ENCODE results near the gene IGSF8.

IGSF8 gene

GRCh38 chr1:160103658-160104408 is 5.4 kb upstream of the IGSF8 start:
- FAIRE-seq, result no peak

- no peak for FAIRE-seq
These were observed 3.5 kb upstream of the IGSF8 start for GRCh38 chr1:160101717-160102522.

- FAIRE-seq, result no peak
These were observed 2.8 kb upstream of the IGSF8 start for GRCh38 chr1:160101037-160101716.

DNA sequence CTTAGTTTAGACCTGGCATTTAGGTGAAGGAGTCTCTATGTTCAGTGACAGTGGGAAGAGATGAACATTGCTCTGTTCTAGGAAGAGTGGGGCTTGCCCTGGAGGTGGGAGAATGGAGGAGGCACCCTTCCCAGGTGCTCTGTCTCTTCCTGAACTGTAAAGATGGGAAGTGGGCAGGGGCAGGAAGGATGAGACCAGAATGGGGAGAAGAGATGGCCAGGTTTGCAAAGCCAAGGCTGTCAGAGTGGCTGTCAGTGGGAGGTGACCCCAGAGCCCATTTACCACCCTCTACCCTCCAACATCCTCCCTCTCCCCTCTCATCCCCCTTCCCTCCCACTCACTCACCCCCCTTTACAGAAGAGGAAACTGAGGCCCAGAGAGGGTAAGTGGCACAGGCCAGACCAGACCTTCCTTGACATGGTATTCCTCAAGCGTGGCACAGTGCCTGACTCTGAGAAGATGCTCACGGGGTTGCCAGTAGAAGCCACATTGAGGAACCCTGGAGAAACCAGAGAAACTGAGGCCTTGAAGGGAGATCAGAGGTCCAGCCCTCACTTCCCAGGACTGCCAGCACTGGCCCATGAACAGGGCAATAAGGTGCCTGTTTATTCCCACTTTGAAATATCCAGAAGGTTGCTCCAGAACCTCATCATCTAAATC is 1.4 kb upstream of the IGSF8 start:
- no peak for FAIRE-seq

- no peak for FAIRE-seq
These were observed 588 bp upstream of the IGSF8 start for GRCh38 chr1:160098852-160099561.

DNA sequence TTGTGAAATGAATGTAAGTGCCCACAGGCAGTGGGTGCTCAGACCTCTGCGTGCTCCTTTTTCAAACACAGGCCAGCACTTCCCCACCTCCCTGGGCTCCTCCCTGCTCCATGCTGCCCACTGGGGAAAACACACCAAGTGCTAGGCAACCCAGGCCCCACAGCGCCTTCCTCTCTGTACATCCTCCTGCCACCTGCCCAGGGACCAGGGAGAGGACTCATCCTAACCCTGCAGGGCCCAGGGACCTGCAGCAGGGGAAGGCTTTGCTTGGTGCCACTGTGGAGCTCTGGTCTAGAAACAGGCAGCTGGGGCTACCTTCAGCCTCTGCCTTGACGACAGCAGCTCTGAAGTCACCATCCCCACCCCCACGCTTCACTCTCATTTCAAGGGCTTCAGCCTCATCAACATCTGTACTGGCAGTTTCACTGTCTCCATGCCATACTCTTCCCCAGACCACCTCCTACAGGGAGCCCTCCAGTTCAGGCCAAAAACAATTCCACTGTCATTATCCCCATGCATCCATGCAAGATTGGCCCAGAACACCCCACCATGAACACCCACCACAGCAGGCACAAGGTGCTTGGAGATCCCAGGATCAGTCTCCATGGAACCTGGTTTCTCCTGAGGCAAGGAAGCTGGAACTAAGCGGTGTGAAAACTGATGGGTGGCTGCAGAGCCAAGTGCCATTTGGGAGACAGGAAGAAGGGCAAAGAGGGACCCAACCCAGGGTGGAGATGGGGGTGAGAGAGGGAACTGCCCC is 1.1 kb downstream of the IGSF8 start:
- FAIRE-seq, result no peak

DNA sequence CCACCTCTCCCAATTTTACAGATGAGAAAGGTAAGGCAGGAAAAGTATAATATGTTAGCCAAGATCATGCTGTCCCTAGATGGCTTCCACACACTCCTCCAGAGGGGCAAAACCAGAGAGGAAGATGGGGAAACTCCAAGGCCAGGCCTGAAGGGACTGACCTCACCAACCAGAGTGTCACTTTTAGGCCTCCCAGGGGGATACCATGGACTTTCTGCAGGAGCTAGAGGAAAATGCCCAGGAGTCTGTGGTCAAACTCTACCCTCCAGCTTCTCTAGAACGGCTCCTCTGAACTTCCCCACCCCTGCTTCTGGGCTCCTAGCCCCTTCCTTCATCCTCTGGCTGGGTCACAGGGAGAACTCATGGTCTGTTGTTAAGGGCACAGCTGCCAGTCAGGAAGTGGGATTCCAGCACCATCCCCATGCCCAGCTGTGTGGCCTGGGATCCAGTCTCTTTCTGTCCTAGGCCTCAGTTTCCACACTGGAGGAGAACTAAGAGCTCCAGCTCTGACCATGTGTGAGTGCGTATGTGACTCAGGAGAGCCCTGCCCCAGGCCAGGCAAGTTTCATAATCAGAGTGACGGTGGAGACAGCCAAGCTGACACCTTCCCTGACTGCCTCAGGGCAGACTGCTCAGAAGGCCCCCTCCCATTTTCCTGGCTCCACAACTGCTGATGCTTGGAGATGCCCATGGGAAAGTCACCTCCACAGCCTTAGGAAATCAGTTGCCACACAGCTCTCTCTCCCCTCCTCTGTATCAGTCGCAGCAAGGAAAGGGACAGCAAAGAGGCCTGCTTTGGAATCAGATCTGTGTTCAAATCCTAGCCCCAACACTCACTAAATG is 1.9 kb downstream of the IGSF8 start:
- FAIRE-seq, result no peak

DNA sequence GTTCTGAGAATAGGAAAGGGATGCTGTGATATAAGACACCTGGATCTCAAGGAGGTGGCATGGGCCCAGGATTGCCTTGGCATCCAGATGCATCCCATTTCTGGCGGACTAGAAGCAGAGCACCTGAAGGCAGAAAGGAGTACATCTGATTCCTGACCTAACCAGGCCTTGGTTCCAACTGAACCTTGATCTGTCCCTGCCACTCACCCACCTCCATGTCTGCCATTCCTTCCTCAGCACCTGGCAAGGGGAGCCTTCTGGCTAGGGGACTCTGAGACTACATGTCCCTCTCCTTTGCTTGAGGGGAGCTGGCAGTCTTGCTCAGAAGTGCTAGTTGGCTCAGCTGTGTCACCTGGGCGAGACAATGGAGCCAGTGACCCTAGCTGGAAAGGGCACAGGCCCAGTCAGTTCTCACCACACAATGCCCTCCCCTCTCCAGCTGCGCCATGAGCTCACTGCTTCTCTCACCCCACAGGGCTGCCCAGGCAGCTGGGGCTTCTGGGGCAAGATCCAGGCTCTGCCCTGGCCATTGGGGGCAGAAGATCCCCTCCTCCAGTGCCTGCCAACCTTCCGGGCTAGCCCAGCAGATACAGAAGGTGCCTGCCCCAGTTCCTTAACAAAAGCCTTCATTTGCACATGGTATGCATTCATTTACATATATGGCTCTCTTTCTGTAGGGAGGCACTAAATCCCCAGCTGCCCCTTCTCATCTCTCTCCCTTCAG is 2.9 kb downstream of the IGSF8 start:
- FAIRE-seq, result no peak

DNA sequence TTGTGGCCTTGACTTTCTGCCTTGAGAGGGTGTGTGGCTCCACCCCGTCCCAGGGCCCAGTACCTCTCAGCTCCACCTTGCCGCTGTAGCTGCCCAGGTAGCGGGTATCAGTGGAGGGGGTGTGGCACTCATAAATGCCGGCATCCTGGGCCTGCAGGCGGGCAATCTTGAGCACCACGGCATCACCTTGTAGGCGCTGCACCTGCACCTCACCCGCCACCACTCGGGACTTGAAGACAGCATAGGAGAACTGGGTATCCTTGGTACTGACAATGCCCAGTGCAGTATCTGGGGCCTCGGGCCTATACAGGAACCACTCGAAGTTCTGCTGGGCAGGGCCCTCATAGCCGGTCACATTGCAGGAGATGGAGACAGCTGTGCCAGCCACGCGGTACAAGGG is 3.6 kb downstream of the IGSF8 start:
- no peak for FAIRE-seq

DNA sequence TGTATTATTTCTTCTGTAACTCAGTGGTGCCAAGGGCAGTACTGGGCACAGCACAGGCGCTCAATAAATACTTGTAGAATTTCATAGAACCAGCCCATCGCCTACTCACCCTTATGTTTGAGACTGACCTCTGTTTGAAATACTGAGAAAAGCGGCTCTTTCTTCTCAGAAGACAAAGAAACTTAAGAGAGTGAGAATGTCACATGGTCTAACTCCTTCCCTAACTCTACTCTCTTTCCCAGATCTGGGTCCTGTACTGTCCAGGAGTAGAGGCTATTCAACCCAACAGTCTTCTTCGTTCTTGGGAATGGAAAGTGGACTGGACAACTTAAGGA is 4.2 kb downstream of the IGSF8 start:
- FAIRE-seq, result no peak

- no peak for FAIRE-seq
These were observed 4.7 kb downstream of the IGSF8 start for GRCh38 chr1:160093624-160094290.

DNA sequence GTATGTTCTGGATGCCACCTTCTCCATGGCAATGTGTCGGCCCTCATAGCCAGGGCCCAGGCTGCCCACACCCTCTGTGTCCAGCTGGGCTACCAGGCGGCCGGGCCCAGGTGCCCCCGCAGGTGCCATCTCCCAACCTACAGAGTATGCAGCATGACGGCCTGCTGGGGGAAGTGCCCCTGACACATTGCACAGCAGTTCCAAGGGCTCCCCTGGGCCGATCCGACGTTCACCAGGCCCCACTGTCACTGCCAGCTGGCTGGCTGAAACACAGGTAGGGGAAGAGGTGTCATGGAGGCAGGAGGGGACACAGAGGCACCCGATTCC is 5.4 kb downstream of the IGSF8 start:
- no peak for FAIRE-seq

DNA sequence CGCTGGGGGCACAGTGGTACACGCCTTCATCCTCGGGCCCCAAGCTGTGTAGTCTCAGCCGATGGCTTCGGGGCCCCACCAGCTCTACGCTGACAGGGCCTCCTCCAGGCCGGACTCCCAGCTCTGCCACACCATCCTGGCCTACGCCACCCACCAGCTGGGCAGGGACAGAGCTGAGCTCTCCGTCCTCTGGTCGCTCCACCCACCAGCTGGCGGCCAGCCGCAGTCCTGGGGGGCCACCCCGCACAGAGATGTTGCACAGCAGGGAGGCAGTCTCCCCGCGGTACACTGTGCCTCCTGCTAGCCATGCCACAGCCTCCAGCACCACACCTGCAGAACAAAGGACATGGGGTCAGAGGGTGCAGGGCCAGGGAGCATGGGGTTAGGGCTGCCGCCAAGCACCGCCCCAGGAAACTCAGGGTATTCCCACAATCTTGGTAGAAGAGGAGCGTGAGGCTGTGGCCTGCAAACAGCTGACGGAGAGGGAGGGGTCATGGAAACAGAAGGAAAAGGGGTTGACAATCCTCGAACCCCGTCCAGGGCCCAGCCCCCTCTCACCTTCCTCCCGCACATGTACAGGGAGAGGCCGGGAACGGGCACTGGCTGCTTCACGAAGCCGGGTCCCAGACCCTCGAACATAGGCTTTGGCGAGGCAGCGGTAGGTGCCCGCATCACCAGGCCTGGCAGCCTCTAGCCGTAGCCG is 5.9 kb downstream of the IGSF8 start:
- no peak for FAIRE-seq

GRCh38 chr1:160091666-160092223 is 6.7 kb downstream of the IGSF8 start:
- FAIRE-seq, result no peak

DNA sequence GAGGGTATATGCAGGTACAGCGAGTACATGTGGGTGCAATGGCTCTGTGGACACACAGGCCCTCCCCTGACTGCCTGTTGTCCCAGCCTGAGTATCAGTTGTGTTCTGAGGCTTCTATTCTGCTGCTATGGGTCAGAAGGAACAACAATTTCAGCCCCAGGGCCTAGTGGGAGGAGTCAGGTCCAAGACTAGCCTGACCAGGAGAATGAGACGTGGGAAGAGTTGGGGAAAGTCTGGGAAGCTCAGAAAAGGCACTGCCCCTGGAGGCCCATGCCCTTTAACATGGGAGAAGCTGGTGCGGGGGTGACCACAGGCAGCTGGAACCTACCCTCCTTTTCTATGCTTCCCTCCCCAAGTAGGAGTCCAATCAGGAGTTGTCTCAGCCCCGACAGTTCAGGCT is 7.7 kb downstream of the IGSF8 start:
- FAIRE-seq, result no peak

DNA sequence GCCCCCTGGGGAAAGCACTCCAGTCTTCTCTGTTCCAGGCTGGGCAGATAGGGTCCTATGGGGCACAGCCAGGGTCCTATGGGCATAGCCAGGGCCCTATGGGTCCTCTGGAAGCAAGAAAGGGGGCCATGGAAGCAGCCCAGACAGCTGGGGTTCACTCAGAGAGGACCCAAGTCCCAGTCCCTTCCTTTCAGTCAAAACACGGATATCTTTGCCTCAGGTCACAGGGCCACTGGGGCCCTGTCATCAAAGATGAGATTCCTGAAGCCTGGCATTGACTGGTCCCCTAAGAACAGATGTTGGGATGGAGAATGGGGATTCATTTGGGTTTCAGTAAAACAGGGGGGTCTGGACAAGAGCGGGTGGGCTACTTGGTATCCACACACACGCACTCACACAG is 8.5 kb downstream of the IGSF8 start:
- FAIRE-seq, result no peak

DNA sequence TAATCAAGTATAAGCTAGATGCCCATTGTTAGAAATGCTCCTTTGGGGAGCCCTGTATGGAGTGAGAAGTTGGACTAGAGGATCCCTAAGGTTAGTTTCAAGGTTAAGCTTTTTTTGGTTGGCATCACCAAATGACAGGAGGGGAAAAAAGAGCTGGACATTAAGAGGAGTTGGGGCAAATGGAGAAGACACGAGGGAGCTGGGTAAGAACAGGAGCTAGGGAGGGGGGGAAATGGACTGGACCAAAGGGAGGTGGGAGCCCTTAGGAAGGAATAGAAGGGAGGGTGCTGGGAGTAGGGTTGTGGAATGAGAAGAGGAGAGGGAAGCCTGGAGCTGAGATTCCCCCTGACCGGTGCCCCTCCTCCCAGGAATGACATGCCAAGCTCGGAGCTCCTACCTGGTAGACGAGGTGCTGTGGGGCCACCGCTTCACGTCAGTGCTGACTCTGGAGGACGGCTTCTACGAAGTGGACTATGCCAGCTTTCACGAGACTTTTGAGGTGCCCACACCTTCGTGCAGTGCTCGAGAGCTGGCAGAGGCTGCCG is 11.2 kb downstream of the IGSF8 start:
- no peak for FAIRE-seq

GRCh38 chr1:160086456-160086892 is 11.9 kb downstream of the IGSF8 start:
- no peak for FAIRE-seq
